Measurements from ENCODE around the gene NHSL2. TPM values are rescaled to one million over a fixed set of nuclear protein-coding genes. Genes with fewer than 3 reads are reported as not detected.
A peak's percentile ranks its signal among the peaks of the same experiment; 100 is the strongest.

NHSL2 gene
- total RNA-seq, 4 donors from 2014 or later = 1.9 to 8.8 (median 2.4) TPM

- TF ChIP-seq CTCF (IDR thresholded peaks at IDR 0.05) (no peak), POLR2A (IDR thresholded peaks at IDR 0.05) (no peak)
- H3K4me3 ChIP-seq (ENCODE audit: low read depth, poor library complexity, severe bottlenecking) = no peak overlapping the region
- DNase-seq (ENCODE audit: low spot score in 2 of 2) = peak in 1 of 2 donors; percentile 61
- 92 to 94% methylated on average over 2 to 3 of the region's 4 CpGs for WGBS, 2 donors
- intact Hi-C loops (cut with DNase I; ENCODE audit: low total_unique reads) = no loop called here
These were observed 106.5 kb downstream of the NHSL2 start for GRCh38 chrX:72016881-72017783.

DNA sequence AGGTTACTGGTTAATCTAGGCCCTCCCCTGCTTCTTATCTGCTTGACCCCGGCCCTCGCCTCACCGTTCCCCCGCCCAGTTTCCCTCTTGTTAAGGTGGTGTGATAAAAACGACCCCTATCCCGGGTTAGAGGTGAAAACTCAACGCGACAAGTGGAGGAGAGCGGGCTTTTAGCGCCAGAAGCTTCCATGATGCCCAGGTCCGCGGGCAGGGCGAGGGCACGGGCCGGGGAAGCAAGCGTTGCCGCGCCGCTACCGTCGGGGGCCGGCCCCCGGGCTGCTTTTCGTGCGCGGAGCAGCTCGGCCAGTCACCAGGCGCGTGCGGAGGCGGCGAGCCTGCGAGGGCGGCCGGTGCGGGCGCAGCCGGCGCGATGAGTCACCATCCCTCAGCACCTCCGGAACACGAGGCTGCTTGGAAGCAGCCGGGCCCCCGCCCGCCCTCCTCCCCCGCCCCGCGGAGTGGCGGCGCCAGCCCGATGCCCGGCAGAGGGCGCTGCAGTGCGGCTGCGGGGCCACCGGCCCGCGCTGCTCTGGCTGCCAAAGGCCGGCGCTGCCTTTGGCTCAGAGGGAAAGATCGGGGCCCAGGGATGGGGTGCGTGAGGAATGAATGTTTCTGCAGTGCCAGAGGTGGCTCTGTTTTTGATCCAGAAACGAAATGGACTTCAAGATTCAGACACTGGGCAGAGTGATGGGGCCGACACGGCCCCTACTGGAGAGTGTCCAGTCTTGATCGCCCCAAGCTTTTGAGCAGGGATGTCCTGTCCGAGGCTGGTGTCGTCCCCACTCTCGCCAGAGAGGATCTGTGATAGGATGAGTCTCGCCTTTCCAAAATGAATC is 107.8 kb downstream of the NHSL2 start:
- no peak overlapping the region for H3K4me3 ChIP-seq (ENCODE audit: low read depth, poor library complexity, severe bottlenecking)
- peak; percentile 68 to 95 for DNase-seq (ENCODE audit: low spot score in 2 of 2)
- no peak for TF ChIP-seq POLR2A (IDR thresholded peaks at IDR 0.05)
- no peak for TF ChIP-seq CTCF (IDR thresholded peaks at IDR 0.05)
- whole genome bisulfite sequencing, 2 donors = 20 to 56% methylated on average over 12 to 38 of the region's 70 CpGs
- intact Hi-C loops (cut with DNase I; ENCODE audit: low total_unique reads) = no loop called here

GRCh38 chrX:72019487-72019886 is 108.8 kb downstream of the NHSL2 start:
- no peak for TF ChIP-seq POLR2A (IDR thresholded peaks at IDR 0.05)
- no peak for TF ChIP-seq CTCF (IDR thresholded peaks at IDR 0.05)
- H3K4me3 ChIP-seq (ENCODE audit: low read depth, poor library complexity, severe bottlenecking) = no peak overlapping the region
- WGBS, 2 donors = 79 to 84% methylated on average over 3 of the region's 3 CpGs
- intact Hi-C loops (cut with DNase I; ENCODE audit: low total_unique reads) = no loop called here
- DNase-seq (ENCODE audit: low spot score in 2 of 2) = peak in 1 of 2 donors; percentile 49

DNA sequence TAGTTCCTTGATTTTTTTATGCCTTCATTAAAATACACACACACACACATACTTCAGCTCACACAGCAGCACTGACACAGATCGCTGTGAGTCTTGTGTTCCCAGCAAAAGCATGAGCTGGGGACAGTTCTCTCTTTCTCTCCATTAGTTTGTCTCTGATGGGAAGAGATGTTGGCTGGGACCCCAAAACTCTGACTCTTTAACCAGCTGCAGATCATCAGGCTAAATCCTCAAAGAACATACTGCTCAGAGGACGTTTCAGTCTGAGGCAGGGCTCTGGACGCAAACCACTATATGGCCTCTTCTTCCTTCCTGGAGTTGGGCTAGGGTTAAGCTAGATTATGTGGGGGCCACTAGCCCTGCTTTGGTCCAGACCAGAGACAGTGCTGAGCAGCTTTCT is 109.6 kb downstream of the NHSL2 start:
- 54 to 65% methylated on average over 2 to 3 of the region's 3 CpGs for WGBS, 2 donors
- no peak overlapping the region for H3K4me3 ChIP-seq (ENCODE audit: low read depth, poor library complexity, severe bottlenecking)
- TF ChIP-seq POLR2A (IDR thresholded peaks at IDR 0.05) (no peak), CTCF (IDR thresholded peaks at IDR 0.05) (no peak)
- DNase-seq (ENCODE audit: low spot score in 2 of 2) = peak in 1 of 2 donors; percentile 75
- intact Hi-C loops (cut with DNase I; ENCODE audit: low total_unique reads) = loop anchor here (10.0 kb wide), 1 partner anchor 105 kb away; no protein-coding TSS in a partner anchor

GRCh38 chrX:72020788-72021187 is 110.1 kb downstream of the NHSL2 start:
- 71 to 90% methylated on average over 3 of the region's 3 CpGs for WGBS, 2 donors
- intact Hi-C loops (cut with DNase I; ENCODE audit: low total_unique reads) = loop anchor here (10.0 kb wide), 1 partner anchor 104 kb away; no protein-coding TSS in a partner anchor
- no peak for DNase-seq (ENCODE audit: low spot score in 2 of 2)
- H3K4me3 ChIP-seq (ENCODE audit: low read depth, poor library complexity, severe bottlenecking) = no peak overlapping the region
- no peak for TF ChIP-seq CTCF (IDR thresholded peaks at IDR 0.05)
- TF ChIP-seq POLR2A (IDR thresholded peaks at IDR 0.05) = no peak

Measured in lower leg skin (tissue), 4 donors.